ENCODE data around the gene CEACAM18. TPM values are rescaled to one million over a fixed set of nuclear protein-coding genes. Genes with fewer than 3 reads are reported as not detected.

CEACAM18 gene
- total and polyA plus RNA-seq, 10 of the 15 experiments (the other 5 are each of a cell fraction or from before 2014, with no cell fraction given) = not detected

DNA sequence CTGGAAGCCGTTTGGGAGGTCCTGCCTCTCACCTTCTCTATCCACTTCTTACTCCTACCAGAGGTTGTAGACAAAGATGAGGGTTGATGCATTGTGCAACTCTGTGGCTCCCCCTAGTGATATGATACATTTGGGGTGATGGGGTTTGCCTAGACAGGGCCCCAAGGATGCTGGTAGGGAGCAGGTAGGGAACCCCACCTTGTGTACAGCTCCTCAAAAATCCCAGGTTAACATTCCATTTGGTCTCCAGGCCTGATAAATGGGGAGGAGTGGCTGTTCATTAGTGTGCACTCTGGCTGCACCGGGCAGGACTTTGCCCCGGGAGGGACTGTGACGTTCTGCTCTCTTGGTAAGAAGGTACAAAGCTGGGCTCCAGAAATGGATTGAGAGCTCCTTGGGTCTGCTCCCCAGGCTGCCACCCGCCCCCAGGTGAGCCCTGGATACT lies 39.3 kb upstream of the CEACAM18 start:
- no peak for FAIRE-seq
- peaks cover 0 to 4% of the 10 kb centered on the region in 2 experiments; a peak in 1 of 4 replicates for H3K27me3 ChIP-seq (replicated peaks in 1 of 2; ENCODE audit: control insufficient read depth in 2 of 2, insufficient read depth in 2 of 2, low read length in 1 of 2)
- no peak for DNase-seq (ENCODE audit: low read depth, low spot score)
- SMC1A ChIA-PET (ENCODE audit: uncharacterized antibody, unreplicated experiment) = interaction anchor here (0.8 to 2.0 kb wide), 4 partner anchors 22 to 98 kb away, joined by 3 to 5 read pairs (median 4); partner anchors contain the start of gene SIGLEC10
- H3K9me3 ChIP-seq (replicated peaks; ENCODE audit: control insufficient read depth, insufficient read depth, low read length) = no peaks in the 10 kb centered on the region
- H3K9ac ChIP-seq (ENCODE audit: control insufficient read depth, insufficient read depth, low read length) = no peak overlapping the region
- H3K36me3 ChIP-seq (ENCODE audit: control insufficient read depth in 2 of 2, insufficient read depth in 2 of 2, low read length in 1 of 2) = no peaks in the 10 kb centered on the region
- H3K4me2 ChIP-seq (ENCODE audit: control insufficient read depth, insufficient read depth) = no peak overlapping the region
- in situ Hi-C loops (cut with MboI) (loop anchor here (5.0 kb wide), 1 partner anchor 102 kb away; no protein-coding TSS in a partner anchor), intact Hi-C loops (cut with micrococcal nuclease; ENCODE audit: unreplicated experiment) (no loop called here)
- no peaks in the 10 kb centered on the region for H3K79me2 ChIP-seq (ENCODE audit: control insufficient read depth, insufficient read depth, low read length)
- RAD21 ChIA-PET (ENCODE audit: unreplicated experiment) = interaction anchor here (0.8 to 3.4 kb wide), 5 partner anchors 11 to 218 kb away, joined by 3 to 30 read pairs (median 4); partner anchors contain the start of gene SIGLEC10
- no peaks in the 10 kb centered on the region for H4K20me1 ChIP-seq (ENCODE audit: control insufficient read depth, insufficient read depth)
- CTCF ChIA-PET = interaction anchor here (0.6 to 11.1 kb wide), 12 partner anchors 10 to 283 kb away, joined by 3 to 142 read pairs (median 5); partner anchors contain the start of gene SIGLEC10
- peaks cover 27% of the 10 kb centered on the region for H3K4me1 ChIP-seq (ENCODE audit: control insufficient read depth, insufficient read depth, low read length)
- ATAC-seq = peak; percentile 44
- BruUV-seq (replicated peaks) = no TSS peak
- WGBS (ENCODE audit: insufficient coverage, insufficient replicate concordance, low lambda C conversion rate, missing lambda C conversion rate) = 52% methylated on average over 5 of the region's 5 CpGs
- no peak overlapping the region for H3K4me3 ChIP-seq
- no peak overlapping the region for H2AFZ ChIP-seq (ENCODE audit: control insufficient read depth, low read depth, low read length)
- POLR2A ChIA-PET = no interaction called here
- H3K27ac ChIP-seq (ENCODE audit: control insufficient read depth, insufficient read depth) = no peak overlapping the region
- TF ChIP-seq, protein P1, sequence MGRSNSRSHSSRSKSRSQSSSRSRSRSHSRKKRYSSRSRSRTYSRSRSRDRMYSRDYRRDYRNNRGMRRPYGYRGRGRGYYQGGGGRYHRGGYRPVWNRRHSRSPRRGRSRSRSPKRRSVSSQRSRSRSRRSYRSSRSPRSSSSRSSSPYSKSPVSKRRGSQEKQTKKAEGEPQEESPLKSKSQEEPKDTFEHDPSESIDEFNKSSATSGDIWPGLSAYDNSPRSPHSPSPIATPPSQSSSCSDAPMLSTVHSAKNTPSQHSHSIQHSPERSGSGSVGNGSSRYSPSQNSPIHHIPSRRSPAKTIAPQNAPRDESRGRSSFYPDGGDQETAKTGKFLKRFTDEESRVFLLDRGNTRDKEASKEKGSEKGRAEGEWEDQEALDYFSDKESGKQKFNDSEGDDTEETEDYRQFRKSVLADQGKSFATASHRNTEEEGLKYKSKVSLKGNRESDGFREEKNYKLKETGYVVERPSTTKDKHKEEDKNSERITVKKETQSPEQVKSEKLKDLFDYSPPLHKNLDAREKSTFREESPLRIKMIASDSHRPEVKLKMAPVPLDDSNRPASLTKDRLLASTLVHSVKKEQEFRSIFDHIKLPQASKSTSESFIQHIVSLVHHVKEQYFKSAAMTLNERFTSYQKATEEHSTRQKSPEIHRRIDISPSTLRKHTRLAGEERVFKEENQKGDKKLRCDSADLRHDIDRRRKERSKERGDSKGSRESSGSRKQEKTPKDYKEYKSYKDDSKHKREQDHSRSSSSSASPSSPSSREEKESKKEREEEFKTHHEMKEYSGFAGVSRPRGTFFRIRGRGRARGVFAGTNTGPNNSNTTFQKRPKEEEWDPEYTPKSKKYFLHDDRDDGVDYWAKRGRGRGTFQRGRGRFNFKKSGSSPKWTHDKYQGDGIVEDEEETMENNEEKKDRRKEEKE (IDR thresholded peaks at IDR 0.05) = no peak
- TF ChIP-seq FOXK2 (IDR thresholded peaks at IDR 0.05) = no peak
- TF ChIP-seq RAD21 (IDR thresholded peaks at IDR 0.05; ENCODE audit: insufficient read depth, low read depth, low read length) = peak; percentile 92
- TF ChIP-seq JUND (IDR thresholded peaks at IDR 0.05; ENCODE audit: low read depth, low read length) = no peak
- TF ChIP-seq, protein P2, sequence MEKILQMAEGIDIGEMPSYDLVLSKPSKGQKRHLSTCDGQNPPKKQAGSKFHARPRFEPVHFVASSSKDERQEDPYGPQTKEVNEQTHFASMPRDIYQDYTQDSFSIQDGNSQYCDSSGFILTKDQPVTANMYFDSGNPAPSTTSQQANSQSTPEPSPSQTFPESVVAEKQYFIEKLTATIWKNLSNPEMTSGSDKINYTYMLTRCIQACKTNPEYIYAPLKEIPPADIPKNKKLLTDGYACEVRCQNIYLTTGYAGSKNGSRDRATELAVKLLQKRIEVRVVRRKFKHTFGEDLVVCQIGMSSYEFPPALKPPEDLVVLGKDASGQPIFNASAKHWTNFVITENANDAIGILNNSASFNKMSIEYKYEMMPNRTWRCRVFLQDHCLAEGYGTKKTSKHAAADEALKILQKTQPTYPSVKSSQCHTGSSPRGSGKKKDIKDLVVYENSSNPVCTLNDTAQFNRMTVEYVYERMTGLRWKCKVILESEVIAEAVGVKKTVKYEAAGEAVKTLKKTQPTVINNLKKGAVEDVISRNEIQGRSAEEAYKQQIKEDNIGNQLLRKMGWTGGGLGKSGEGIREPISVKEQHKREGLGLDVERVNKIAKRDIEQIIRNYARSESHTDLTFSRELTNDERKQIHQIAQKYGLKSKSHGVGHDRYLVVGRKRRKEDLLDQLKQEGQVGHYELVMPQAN (conservative IDR thresholded peaks at IDR 0.05) = no peak
- TF ChIP-seq MEF2B (IDR thresholded peaks at IDR 0.05; ENCODE audit: partially characterized antibody, poor library complexity, severe bottlenecking) = no peak
- TF ChIP-seq MTA3 (IDR thresholded peaks at IDR 0.05; ENCODE audit: borderline replicate concordance, low read length) = no peak
- TF ChIP-seq CBX3 (IDR thresholded peaks at IDR 0.05; ENCODE audit: borderline replicate concordance, low read depth) = no peak
- TF ChIP-seq CEBPB (IDR thresholded peaks at IDR 0.05; ENCODE audit: borderline replicate concordance in 1 of 2, low read depth in 2 of 2, low read length in 2 of 2) = no peak
- TF ChIP-seq YY1 (IDR thresholded peaks at IDR 0.05; ENCODE audit: low read depth, low read length) = 0 out of 2 replicates have a peak, but pooled peaks have one; percentile 25
- TF ChIP-seq, protein P3, sequence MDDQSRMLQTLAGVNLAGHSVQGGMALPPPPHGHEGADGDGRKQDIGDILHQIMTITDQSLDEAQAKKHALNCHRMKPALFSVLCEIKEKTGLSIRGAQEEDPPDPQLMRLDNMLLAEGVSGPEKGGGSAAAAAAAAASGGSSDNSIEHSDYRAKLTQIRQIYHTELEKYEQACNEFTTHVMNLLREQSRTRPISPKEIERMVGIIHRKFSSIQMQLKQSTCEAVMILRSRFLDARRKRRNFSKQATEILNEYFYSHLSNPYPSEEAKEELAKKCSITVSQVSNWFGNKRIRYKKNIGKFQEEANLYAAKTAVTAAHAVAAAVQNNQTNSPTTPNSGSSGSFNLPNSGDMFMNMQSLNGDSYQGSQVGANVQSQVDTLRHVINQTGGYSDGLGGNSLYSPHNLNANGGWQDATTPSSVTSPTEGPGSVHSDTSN (IDR thresholded peaks at IDR 0.05; ENCODE audit: insufficient replicate concordance, low read depth, low read length) = no peak
- TF ChIP-seq, protein P4, sequence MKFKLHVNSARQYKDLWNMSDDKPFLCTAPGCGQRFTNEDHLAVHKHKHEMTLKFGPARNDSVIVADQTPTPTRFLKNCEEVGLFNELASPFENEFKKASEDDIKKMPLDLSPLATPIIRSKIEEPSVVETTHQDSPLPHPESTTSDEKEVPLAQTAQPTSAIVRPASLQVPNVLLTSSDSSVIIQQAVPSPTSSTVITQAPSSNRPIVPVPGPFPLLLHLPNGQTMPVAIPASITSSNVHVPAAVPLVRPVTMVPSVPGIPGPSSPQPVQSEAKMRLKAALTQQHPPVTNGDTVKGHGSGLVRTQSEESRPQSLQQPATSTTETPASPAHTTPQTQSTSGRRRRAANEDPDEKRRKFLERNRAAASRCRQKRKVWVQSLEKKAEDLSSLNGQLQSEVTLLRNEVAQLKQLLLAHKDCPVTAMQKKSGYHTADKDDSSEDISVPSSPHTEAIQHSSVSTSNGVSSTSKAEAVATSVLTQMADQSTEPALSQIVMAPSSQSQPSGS (IDR thresholded peaks at IDR 0.05; ENCODE audit: low read length) = no peak
- TF ChIP-seq, protein P5, sequence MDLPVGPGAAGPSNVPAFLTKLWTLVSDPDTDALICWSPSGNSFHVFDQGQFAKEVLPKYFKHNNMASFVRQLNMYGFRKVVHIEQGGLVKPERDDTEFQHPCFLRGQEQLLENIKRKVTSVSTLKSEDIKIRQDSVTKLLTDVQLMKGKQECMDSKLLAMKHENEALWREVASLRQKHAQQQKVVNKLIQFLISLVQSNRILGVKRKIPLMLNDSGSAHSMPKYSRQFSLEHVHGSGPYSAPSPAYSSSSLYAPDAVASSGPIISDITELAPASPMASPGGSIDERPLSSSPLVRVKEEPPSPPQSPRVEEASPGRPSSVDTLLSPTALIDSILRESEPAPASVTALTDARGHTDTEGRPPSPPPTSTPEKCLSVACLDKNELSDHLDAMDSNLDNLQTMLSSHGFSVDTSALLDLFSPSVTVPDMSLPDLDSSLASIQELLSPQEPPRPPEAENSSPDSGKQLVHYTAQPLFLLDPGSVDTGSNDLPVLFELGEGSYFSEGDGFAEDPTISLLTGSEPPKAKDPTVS (IDR thresholded peaks at IDR 0.05; ENCODE audit: low read depth, low read length) = no peak
- peak; percentile 66 for TF ChIP-seq SMC3 (IDR thresholded peaks at IDR 0.05; ENCODE audit: borderline replicate concordance, low read length)

Measured in GM12878 (cell line).